Activated naive CD8-positive, alpha-beta T cell treated with anti-CD3 and anti-CD28 coated beads, Interleukin-2, amount 10 ng/mL, durations not matched to agents 7 days and 5 days (primary cell): ENCODE measurements around the gene STAP2. TPM values are rescaled to one million over a fixed set of nuclear protein-coding genes. Genes with fewer than 3 reads are reported as not detected.
A peak's percentile ranks its signal among the peaks of the same experiment; 100 is the strongest.

Experiments used
- ATAC-seq: fragments of 150-1000 bp; cut with Tn5 transposase; one replicate; pipeline ENCODE4 v1.10.0; 2021; ENCODE audit warnings: low read depth, moderate library complexity
- POLR2A ChIA-PET: fragments of 350-600 bp; sonication (Branson Sonifier 250); formaldehyde crosslinking; loops from one replicate; lab custom pipeline; 2021; ENCODE audit warnings: antibody characterized with exemption; lab: Charles Lee
- DNase-seq: peaks from one replicate; pipeline ENCODE4 v3.0.0; 2021
- H3K27ac Mint-ChIP-seq: one replicate; pipeline ENCODE4 v1.8.0; 2022; ENCODE audit warnings: mild to moderate bottlenecking, mixed read lengths
- H3K27me3 Mint-ChIP-seq: one replicate; pipeline ENCODE4 v1.8.0; 2022; ENCODE audit warnings: mild to moderate bottlenecking, moderate library complexity, mixed read lengths
- H3K36me3 Mint-ChIP-seq: one replicate; pipeline ENCODE4 v1.8.0; 2021; ENCODE audit warnings: mild to moderate bottlenecking, mixed read lengths
- H3K4me1 Mint-ChIP-seq: one replicate; pipeline ENCODE4 v1.8.0; 2021; ENCODE audit warnings: mixed read lengths
- H3K4me3 Mint-ChIP-seq: one replicate; pipeline ENCODE4 v1.8.0; 2022; ENCODE audit warnings: mild to moderate bottlenecking, moderate library complexity, mixed read lengths
- H3K9me3 Mint-ChIP-seq: one replicate; pipeline ENCODE4 v1.8.0; 2021; ENCODE audit warnings: mixed read lengths
- total RNA-seq, 2 experiments: library from RNA; stranded (reverse); gene quantifications; one replicate each; pipeline ENCODE4 v1.2.3, GENCODE V29; 2021

The STAP2 gene
- total RNA-seq, result 1 to 10 TPM; 8.4 to 8.8 TPM

- H3K36me3 Mint-ChIP-seq, result peaks cover 18% of the 10 kb centered on the region
- H3K9me3 Mint-ChIP-seq, result peaks cover 11% of the 10 kb centered on the region
- H3K27me3 Mint-ChIP-seq, result no peaks in the 10 kb centered on the region
- H3K27ac Mint-ChIP-seq, result peak within 1 kb of the TSS; percentile 97
- POLR2A ChIA-PET, result interaction anchor here (0.8 to 1.8 kb wide), 2 partner anchors 9 to 34 kb away, joined by 3 to 4 read pairs; partner anchors contain the start of gene FSD1
- no peak for ATAC-seq
- peaks cover 22% of the 10 kb centered on the region for H3K4me1 Mint-ChIP-seq
- H3K4me3 Mint-ChIP-seq, result peak within 1 kb of the TSS; percentile 95
- no peak for DNase-seq
These were observed at the start of gene STAP2 for GRCh38 chr19:4338441-4339355. STAP2 (minus strand) TSS chr19:4338827; CDS start chr19:4338753, 74 bp downstream.

- peaks cover 2% of the 10 kb centered on the region for H3K36me3 Mint-ChIP-seq
These were observed 47.6 kb upstream of the STAP2 start for GRCh38 chr19:4386041-4386782.

DNA sequence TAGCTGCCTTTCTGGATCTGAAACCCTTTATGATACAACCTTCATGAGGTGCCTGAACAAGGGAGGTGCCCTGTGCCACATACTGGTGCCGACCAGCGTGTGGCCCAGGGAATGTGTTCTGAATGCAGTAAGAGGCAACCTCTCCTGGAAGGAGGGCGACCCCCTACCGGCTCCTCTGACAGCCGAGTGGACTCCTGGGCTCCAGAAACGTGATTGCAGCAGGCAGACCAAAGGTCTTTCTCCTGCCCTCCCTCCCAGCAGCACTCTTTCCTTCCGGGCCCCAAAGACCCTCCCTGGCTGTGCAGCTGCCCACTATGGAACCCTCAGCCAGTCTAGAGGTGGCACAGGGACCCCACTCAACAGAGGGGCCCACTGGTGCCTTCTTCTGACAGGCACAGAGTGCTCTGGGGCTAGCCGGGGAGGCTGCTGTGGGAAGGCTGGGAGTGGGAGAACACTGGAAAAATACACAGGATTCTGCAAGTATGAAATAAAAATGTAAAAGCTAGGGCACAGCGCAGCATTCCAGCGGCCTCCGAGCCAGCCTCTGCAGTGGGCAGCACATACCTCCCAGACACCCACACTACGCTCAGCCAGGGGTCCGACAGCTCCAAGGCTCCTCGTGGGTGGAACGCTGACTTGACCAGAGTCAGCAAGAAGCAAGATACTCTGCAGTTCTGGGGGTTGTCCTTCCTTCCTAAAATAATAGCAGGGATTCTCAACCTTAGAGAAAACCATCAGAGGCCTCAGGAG, 46.8 kb upstream of the STAP2 start:
- no peak for ATAC-seq
- DNase-seq, result no peak
- Mint-ChIP-seq H3K36me3 (peaks cover 2% of the 10 kb centered on the region), H3K9me3 (no peaks in the 10 kb centered on the region), H3K27me3 (no peaks in the 10 kb centered on the region), H3K4me3 (no peak overlapping the region), H3K4me1 (peaks cover 26% of the 10 kb centered on the region), H3K27ac (no peak overlapping the region)
- POLR2A ChIA-PET, result interaction anchor here (0.7 kb wide), 1 partner anchor 42 kb away, joined by 6 read pairs; the partner anchor contains the start of gene MPND

More at GRCh38 chr19:4386041-4386782, 47.6 kb upstream of the STAP2 start:
- DNase-seq (no peak), ATAC-seq (no peak)
- no peaks in the 10 kb centered on the region for H3K27me3 Mint-ChIP-seq
- peak overlapping the region; percentile 16 for H3K27ac Mint-ChIP-seq
- POLR2A ChIA-PET, result interaction anchor here (0.7 kb wide), 1 partner anchor 43 kb away, joined by 6 read pairs; the partner anchor contains the start of gene MPND
- H3K9me3 Mint-ChIP-seq, result no peaks in the 10 kb centered on the region
- no peak overlapping the region for H3K4me3 Mint-ChIP-seq
- peaks cover 23% of the 10 kb centered on the region for H3K4me1 Mint-ChIP-seq

- ATAC-seq (peak; percentile 84), DNase-seq (peak; percentile 72)
- H3K27ac Mint-ChIP-seq, result peak overlapping the region; percentile 92
- H3K27me3 Mint-ChIP-seq, result no peaks in the 10 kb centered on the region
- peaks cover 6% of the 10 kb centered on the region for H3K36me3 Mint-ChIP-seq
- peak overlapping the region; percentile 82 for H3K4me3 Mint-ChIP-seq
- H3K4me1 Mint-ChIP-seq, result peaks cover 48% of the 10 kb centered on the region
- POLR2A ChIA-PET, result interaction anchor here (0.7 to 2.8 kb wide), 4 partner anchors 10 to 77 kb away, joined by 3 to 15 read pairs (median 5); partner anchors contain the start of gene SH3GL1
- no peaks in the 10 kb centered on the region for H3K9me3 Mint-ChIP-seq
These were observed 41.7 kb upstream of the STAP2 start for GRCh38 chr19:4380254-4380727.

DNA sequence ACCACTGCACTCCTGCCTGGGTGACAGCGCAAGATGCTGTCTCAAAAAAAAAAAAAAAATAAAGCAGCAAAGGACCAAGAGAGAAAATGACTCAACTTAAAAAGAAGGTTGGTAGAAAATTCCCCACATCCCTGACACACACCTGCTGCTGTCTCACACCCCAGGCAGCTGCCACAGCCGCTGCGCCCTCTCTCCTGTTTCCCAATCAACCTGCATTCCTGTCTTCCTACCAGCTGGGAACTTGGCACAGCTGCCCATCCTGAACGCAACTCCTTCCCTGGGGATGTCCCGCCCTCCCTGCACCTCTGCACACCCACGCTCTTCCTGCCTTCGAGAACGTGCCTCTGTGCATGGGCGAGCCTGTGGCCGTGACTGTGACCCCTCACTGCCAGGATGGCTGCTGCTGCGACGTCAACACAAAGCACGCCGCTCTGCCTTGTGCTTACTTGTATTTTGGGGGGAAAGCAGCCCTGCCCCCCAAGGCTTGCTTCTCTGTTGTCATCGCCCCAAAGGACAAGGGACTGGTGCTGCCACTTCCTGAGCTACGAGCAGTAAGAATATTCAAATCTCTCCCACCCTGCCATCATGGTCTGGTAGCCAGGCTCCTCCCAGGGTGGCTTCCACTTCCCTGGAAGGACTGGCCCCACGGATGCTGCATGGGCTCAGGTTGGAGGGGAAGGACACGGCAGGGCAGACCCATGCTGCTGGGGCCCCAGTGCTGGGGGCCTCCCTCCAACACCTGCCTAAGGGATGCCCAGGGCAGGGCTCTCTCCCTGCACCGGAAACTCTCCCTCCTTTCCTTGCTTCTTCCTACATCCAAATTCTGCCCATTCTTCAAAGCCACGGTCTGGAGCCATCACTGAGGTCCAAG, 41.0 kb upstream of the STAP2 start:
- H3K9me3 Mint-ChIP-seq, result no peaks in the 10 kb centered on the region
- H3K27me3 Mint-ChIP-seq, result no peaks in the 10 kb centered on the region
- peaks cover 6% of the 10 kb centered on the region for H3K36me3 Mint-ChIP-seq
- H3K4me3 Mint-ChIP-seq, result peak overlapping the region; percentile 82
- peak; percentile 49 for ATAC-seq
- peak; percentile 50 for DNase-seq
- peak overlapping the region; percentile 92 for H3K27ac Mint-ChIP-seq
- H3K4me1 Mint-ChIP-seq, result peaks cover 48% of the 10 kb centered on the region
- POLR2A ChIA-PET, result interaction anchor here (1.0 to 2.8 kb wide), 4 partner anchors 9 to 77 kb away, joined by 3 to 15 read pairs (median 4); partner anchors contain the start of genes CHAF1A and SH3GL1

GRCh38 chr19:4378886-4379285, 40.3 kb upstream of the STAP2 start:
- POLR2A ChIA-PET, result interaction anchor here (1.0 to 2.8 kb wide), 2 partner anchors 9 to 23 kb away, joined by 3 to 15 read pairs; partner anchors contain the start of gene CHAF1A
- peaks cover 50% of the 10 kb centered on the region for H3K4me1 Mint-ChIP-seq
- peaks cover 6% of the 10 kb centered on the region for H3K36me3 Mint-ChIP-seq
- no peaks in the 10 kb centered on the region for H3K27me3 Mint-ChIP-seq
- peak overlapping the region; percentile 92 for H3K27ac Mint-ChIP-seq
- no peaks in the 10 kb centered on the region for H3K9me3 Mint-ChIP-seq
- peak overlapping the region; percentile 82 for H3K4me3 Mint-ChIP-seq
- ATAC-seq, result no peak
- no peak for DNase-seq

GRCh38 chr19:4376991-4377781, 38.6 kb upstream of the STAP2 start:
- Mint-ChIP-seq H3K27me3 (no peaks in the 10 kb centered on the region), H3K4me3 (peak overlapping the region; percentile 35), H3K27ac (no peak overlapping the region), H3K4me1 (peaks cover 54% of the 10 kb centered on the region), H3K9me3 (no peaks in the 10 kb centered on the region), H3K36me3 (peaks cover 6% of the 10 kb centered on the region)
- POLR2A ChIA-PET, result interaction anchor here (1.2 kb wide), 1 partner anchor 11 kb away, joined by 3 read pairs; no protein-coding TSS in a partner anchor
- DNase-seq (no peak), ATAC-seq (no peak)

DNA sequence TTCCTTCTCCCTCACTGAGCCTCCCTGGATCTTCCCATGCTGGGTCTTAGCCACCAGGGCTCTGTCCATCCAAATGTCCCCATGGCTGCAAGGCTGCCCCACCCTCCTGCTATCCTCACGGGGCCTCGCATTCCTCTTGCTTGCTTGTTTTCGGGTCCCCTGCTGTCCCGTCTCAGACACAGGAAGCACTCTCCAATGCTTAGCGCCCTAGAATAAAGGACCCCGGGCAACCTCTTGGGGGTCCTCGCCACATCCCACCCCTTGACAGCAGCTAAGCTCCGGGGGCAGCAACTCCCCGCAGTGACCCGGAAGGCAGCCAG, 38.0 kb upstream of the STAP2 start:
- peaks cover 6% of the 10 kb centered on the region for H3K36me3 Mint-ChIP-seq

GRCh38 chr19:4376028-4376670, 37.5 kb upstream of the STAP2 start:
- Mint-ChIP-seq H3K27me3 (no peaks in the 10 kb centered on the region), H3K9me3 (no peaks in the 10 kb centered on the region), H3K4me1 (peaks cover 49% of the 10 kb centered on the region), H3K4me3 (peak overlapping the region; percentile 35), H3K36me3 (peaks cover 6% of the 10 kb centered on the region), H3K27ac (peak overlapping the region; percentile 65)
- ATAC-seq, result no peak
- POLR2A ChIA-PET, result interaction anchor here (0.5 to 0.6 kb wide), 2 partner anchors 9 to 287 kb away, joined by 4 read pairs; no protein-coding TSS in a partner anchor
- DNase-seq, result no peak

More for the DNA sequence above, 38.0 kb upstream of the STAP2 start:
- no peak for DNase-seq
- POLR2A ChIA-PET, result interaction anchor here (1.2 kb wide), 1 partner anchor 11 kb away, joined by 3 read pairs; no protein-coding TSS in a partner anchor
- peak overlapping the region; percentile 35 for H3K4me3 Mint-ChIP-seq
- H3K27me3 Mint-ChIP-seq, result no peaks in the 10 kb centered on the region
- no peaks in the 10 kb centered on the region for H3K9me3 Mint-ChIP-seq
- peaks cover 52% of the 10 kb centered on the region for H3K4me1 Mint-ChIP-seq
- H3K27ac Mint-ChIP-seq, result peak overlapping the region; percentile 65
- ATAC-seq, result no peak

DNA sequence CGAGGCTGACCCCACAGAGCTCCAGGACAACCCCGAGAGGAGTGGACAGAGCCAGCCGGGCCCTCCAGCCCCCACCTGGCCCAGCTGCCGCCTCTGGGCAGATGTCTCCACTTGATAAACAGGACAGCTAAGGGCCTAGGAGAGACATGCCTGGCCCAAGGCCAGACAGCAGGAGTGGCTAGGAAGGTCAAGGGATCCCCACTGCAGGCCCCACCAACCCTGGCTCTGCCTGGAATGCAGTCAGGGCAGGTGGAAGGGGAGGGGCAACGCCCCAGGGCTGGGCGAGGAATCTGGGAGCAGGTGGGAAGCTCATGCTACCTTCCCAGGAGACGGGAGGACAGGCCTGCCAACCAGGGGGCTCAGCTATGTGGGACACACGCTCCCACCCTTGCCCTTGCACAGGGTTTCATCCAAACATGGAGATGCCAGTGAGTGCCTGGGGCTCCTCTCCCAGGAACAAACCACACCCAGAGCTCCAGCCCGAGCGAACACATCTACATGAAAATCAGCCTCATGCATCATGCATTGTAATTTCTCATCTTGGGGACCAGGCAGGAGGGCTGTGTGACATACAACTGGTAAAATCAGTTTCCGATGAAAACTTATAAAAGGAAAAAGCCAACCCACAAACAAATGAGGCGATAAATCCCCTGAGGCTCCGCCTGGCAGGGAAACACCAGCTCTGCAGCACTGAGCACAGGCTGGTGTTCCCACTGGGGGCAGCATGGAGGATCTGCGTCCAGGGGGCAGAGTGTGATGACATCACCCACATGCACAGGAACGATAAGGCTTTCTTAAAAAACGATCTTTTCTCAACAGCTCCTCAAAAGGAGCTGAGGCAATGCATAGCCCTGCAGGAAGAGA, 36.8 kb upstream of the STAP2 start:
- Mint-ChIP-seq H3K27ac (peak overlapping the region; percentile 1), H3K9me3 (no peaks in the 10 kb centered on the region), H3K36me3 (peaks cover 6% of the 10 kb centered on the region), H3K27me3 (no peaks in the 10 kb centered on the region), H3K4me1 (peaks cover 47% of the 10 kb centered on the region), H3K4me3 (no peak overlapping the region)
- POLR2A ChIA-PET, result interaction anchor here (0.5 to 0.6 kb wide), 2 partner anchors 9 to 286 kb away, joined by 4 read pairs; no protein-coding TSS in a partner anchor
- DNase-seq, result no peak
- ATAC-seq, result no peak
